Right lobe of liver (tissue), 6 donors: ENCODE measurements around the gene ANKRD9. TPM values are rescaled to one million over a fixed set of nuclear protein-coding genes. Genes with fewer than 3 reads are reported as not detected.

Experiments
- ATAC-seq, 4 donors: fragments of 200-7000 bp; cut with Tn5 transposase; one replicate each; pipeline ENCODE4 v1.9.1; 2020; ENCODE audit warnings: mild to moderate bottlenecking in 4 of 4, moderate library complexity in 4 of 4
- DNase-seq, 3 donors: peaks; one replicate each; pipeline ENCODE4 v3.0.0-alpha.2; 2020
- H3K27ac ChIP-seq, 3 donors: fragments of 200-600 bp; one replicate each; pipeline ENCODE4 v1.8.0; 2022
- H3K27me3 ChIP-seq, 2 donors: fragments of 200-600 bp; one replicate each; pipeline ENCODE4 v1.8.0; 2022
- H3K36me3 ChIP-seq, 4 donors: fragments of 200-600 bp; sonication (generic) in 1 of 4; one replicate each; pipeline versions ENCODE4 v1.5.1 to v1.8.0; 2017 to 2022; ENCODE audit warnings: control low read depth in 1 of 4
- H3K4me1 ChIP-seq, 4 donors: fragments of 200-600 bp; sonication (generic) in 1 of 4; one replicate each; pipeline versions ENCODE4 v1.5.1 to v1.8.0; 2017 to 2022; ENCODE audit warnings: control low read depth in 1 of 4
- H3K4me3 ChIP-seq, 3 donors: fragments of 200-600 bp; one replicate each; pipeline ENCODE4 v1.8.0; 2022
- H3K9me3 ChIP-seq, 4 donors: fragments of 200-600 bp; sonication (generic) in 1 of 4; one replicate each; pipeline versions ENCODE4 v1.5.1 to v1.8.0; 2017 to 2022; ENCODE audit warnings: control low read depth in 1 of 4
- POLR2A ChIP-seq: fragments of 450-650 bp; IDR thresholded peaks from one replicate; pipeline ENCODE4 v1.6.1; 2017; ENCODE audit warnings: antibody characterized with exemption, mild to moderate bottlenecking
- WGBS: methylation state at CpG from one replicate; pipeline ENCODE4 v1.1.6; 2018; ENCODE audit warnings: low coverage, low lambda C conversion rate; ENCODE audit not compliant: insufficient coverage; ENCODE audit errors: missing lambda C conversion rate; 5-methylcytosine and 5-hydroxymethylcytosine counted together
- intact Hi-C, 2 donors: fragments of 100-400 bp; cut with DNase I; formaldehyde crosslinking; loops; one replicate each; pipeline versions ENCODE4 v1.11.2 to v1.14.1; 2022
- total RNA-seq, 6 experiments: library from RNA; depleted of rRNA in 2 of 6; stranded (reverse); fragments of >200 nt in 2 of 6; fragmentation: NEBNext Ultra II Directional in 3 of 6; extraction: Animal tissue kit (Norgen Biotek cat#: 25700) in 3 of 6; gene quantifications; one replicate each; pipeline versions ENCODE4 v1.1.0 to v1.2.4, GENCODE V29; 2016 to 2023
- TF ChIP-seq, protein P1 (sequence below), 4 donors: fragments of 200-600 bp in 3 of 4; fragments of 450-650 bp in 1 of 4; IDR thresholded peaks; one replicate each; pipeline versions ENCODE4 v1.5.1 to v1.8.0; 2016 to 2022; ENCODE audit warnings: antibody characterized with exemption in 4 of 4, mild to moderate bottlenecking in 2 of 4
- donor health status: DM: no; HTN: yes; CAD: no.
- donor health status: DM: no; HTN: no; CAD: no.
- donor health status: DM: no; HTN: no; CAD: no.
- donor health status: DM: no; HTN: yes; CAD: no.
- donor health status: DM: no; HTN: yes; CAD: no.

The ANKRD9 gene
- total RNA-seq, 6 experiments from 2014 or later, result 7.5 to 33.8 (median 8.9) TPM

- DNase-seq, result peak in 2 of 3 donors; percentile 10 to 37
- Histone ChIP-seq H3K4me3 (no peak overlapping the region), H3K36me3 (no peaks in the 10 kb centered on the region), H3K27me3 (no peaks in the 10 kb centered on the region), H3K9me3 (no peaks in the 10 kb centered on the region), H3K4me1 (no peaks in the 10 kb centered on the region), H3K27ac (no peak overlapping the region)
- no peak for ATAC-seq
- TF ChIP-seq, protein P1, sequence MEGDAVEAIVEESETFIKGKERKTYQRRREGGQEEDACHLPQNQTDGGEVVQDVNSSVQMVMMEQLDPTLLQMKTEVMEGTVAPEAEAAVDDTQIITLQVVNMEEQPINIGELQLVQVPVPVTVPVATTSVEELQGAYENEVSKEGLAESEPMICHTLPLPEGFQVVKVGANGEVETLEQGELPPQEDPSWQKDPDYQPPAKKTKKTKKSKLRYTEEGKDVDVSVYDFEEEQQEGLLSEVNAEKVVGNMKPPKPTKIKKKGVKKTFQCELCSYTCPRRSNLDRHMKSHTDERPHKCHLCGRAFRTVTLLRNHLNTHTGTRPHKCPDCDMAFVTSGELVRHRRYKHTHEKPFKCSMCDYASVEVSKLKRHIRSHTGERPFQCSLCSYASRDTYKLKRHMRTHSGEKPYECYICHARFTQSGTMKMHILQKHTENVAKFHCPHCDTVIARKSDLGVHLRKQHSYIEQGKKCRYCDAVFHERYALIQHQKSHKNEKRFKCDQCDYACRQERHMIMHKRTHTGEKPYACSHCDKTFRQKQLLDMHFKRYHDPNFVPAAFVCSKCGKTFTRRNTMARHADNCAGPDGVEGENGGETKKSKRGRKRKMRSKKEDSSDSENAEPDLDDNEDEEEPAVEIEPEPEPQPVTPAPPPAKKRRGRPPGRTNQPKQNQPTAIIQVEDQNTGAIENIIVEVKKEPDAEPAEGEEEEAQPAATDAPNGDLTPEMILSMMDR (IDR thresholded peaks at IDR 0.05), result no peak
- TF ChIP-seq POLR2A, result no peak
- whole genome bisulfite sequencing, result 87% methylated on average over 2 of the region's 7 CpGs
- intact Hi-C loops, result no loop called here
Observed at GRCh38 chr14:102491786-102492530, 17.6 kb downstream of the ANKRD9 start.

DNA sequence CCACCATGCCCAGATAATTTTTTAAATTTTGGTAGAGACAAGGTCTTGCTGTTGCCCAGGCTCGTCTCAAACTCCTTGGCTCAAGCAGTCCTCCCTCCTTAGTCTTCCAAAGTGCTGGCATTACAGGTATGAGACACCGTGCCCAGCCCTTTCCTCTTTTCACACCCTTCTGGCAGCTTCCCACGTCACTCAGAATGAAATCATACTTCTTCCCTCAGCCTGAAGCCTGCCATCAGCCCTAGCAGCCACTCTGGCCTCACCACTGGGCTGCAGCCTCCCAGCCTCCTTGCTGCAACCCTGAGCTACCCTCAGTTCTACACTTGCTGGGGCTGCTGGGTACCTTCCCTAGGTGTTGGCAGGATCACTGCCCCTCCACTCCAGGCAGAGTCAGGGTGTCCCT is 18.2 kb downstream of the ANKRD9 start:
- Histone ChIP-seq H3K9me3 (no peaks in the 10 kb centered on the region), H3K4me1 (no peaks in the 10 kb centered on the region), H3K4me3 (no peak overlapping the region), H3K27me3 (no peaks in the 10 kb centered on the region), H3K36me3 (no peaks in the 10 kb centered on the region), H3K27ac (no peak overlapping the region)
- WGBS, result 86% methylated on average over 3 of the region's 3 CpGs
- ATAC-seq, result no peak
- intact Hi-C loops, result no loop called here
- no peak for TF ChIP-seq POLR2A
- TF ChIP-seq, protein P1 (IDR thresholded peaks at IDR 0.05), result no peak
- peak in 1 of 3 donors; percentile 1 for DNase-seq

DNA sequence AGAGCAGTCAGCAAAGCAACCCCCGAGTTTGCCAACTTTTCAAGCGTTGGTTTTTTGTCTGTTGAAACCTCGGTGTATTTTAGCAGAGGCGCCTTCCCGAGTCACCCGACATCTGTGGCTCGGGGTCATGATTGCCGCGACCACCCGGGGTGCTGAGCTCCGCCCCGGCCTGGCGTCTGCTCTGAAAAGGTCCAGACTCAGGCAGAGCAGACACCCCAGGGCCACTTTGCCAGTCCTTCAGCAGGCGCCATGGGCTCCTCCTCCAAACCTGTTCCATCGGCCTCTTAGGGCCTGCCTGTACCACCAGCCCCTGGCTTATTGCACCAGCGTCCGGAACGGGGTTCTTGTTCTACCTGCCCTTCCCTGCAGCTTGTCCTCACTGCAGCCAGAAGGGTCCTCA is 19.1 kb downstream of the ANKRD9 start:
- DNase-seq (peak in 2 of 3 donors; percentile 8 to 38), ATAC-seq (no peak)
- 87% methylated on average over 8 of the region's 18 CpGs for WGBS
- H3K4me1 ChIP-seq, result no peaks in the 10 kb centered on the region
- TF ChIP-seq, protein P1 (IDR thresholded peaks at IDR 0.05), result no peak
- no peak for TF ChIP-seq POLR2A
- no peak overlapping the region for H3K4me3 ChIP-seq
- intact Hi-C loops, result no loop called here
- H3K27ac ChIP-seq, result no peak overlapping the region
- H3K9me3 ChIP-seq, result no peaks in the 10 kb centered on the region
- H3K36me3 ChIP-seq, result no peaks in the 10 kb centered on the region
- H3K27me3 ChIP-seq, result no peaks in the 10 kb centered on the region

GRCh38 chr14:102487204-102487577 is 22.4 kb downstream of the ANKRD9 start:
- H3K9me3 ChIP-seq, result no peaks in the 10 kb centered on the region
- ATAC-seq (no peak), DNase-seq (peak in 1 of 3 donors; percentile 2)
- no peaks in the 10 kb centered on the region for H3K27me3 ChIP-seq
- 72% methylated on average over 6 of the region's 7 CpGs for WGBS
- H3K4me1 ChIP-seq, result no peaks in the 10 kb centered on the region
- no peaks in the 10 kb centered on the region for H3K36me3 ChIP-seq
- intact Hi-C loops, result no loop called here
- TF ChIP-seq, protein P1 (IDR thresholded peaks at IDR 0.05), result no peak
- no peak for TF ChIP-seq POLR2A
- H3K4me3 ChIP-seq, result no peak overlapping the region
- no peak overlapping the region for H3K27ac ChIP-seq
